Keratinocyte (primary cell): ENCODE results near the gene WDR35.

ENCODE experiments used
- EZH2 ChIP-seq: IDR thresholded peaks from one replicate; pipeline ENCODE4 v1.6.1; 2012; ENCODE audit warnings: inconsistent platforms, mild to moderate bottlenecking, low read length, moderate library complexity
- TF ChIP-seq, protein P1 (sequence below), 3 experiments: IDR thresholded peaks in 1 of 3; conservative IDR thresholded peaks in 1 of 3; optimal IDR thresholded peaks in 1 of 3; 2 replicates in 2 of 3; 3 replicates in 1 of 3; pipeline versions ENCODE3 to v1.5.1; 2011; ENCODE audit warnings: low read length in 3 of 3, mild to moderate bottlenecking in 3 of 3, moderate library complexity in 2 of 3, control low read depth in 1 of 3, inconsistent platforms in 1 of 3; ENCODE audit not compliant: insufficient read depth in 2 of 3; ENCODE audit errors: extremely low read depth in 1 of 3

DNA sequence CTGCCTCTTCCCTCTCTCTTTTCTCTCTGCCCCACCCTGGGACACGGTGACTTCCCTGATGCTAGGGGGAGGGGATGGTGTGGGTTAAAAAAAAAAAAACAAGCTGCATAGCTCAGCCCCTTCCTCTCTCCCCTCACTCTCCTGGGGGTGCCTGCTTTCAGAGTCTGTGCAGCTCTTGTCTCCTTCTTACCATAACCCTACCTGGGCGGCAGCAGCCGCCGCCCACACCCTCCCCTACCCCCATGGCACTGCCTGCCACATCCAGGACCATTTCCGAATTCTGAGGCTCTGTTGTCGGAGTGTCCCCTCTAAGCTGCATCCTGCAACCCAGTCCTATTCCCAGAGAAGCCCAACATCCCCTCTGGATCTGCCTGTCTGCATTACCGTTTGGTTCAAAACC lies 104.1 kb downstream of the WDR35 start:
- TF ChIP-seq EZH2: no peak
- TF ChIP-seq, protein P1, sequence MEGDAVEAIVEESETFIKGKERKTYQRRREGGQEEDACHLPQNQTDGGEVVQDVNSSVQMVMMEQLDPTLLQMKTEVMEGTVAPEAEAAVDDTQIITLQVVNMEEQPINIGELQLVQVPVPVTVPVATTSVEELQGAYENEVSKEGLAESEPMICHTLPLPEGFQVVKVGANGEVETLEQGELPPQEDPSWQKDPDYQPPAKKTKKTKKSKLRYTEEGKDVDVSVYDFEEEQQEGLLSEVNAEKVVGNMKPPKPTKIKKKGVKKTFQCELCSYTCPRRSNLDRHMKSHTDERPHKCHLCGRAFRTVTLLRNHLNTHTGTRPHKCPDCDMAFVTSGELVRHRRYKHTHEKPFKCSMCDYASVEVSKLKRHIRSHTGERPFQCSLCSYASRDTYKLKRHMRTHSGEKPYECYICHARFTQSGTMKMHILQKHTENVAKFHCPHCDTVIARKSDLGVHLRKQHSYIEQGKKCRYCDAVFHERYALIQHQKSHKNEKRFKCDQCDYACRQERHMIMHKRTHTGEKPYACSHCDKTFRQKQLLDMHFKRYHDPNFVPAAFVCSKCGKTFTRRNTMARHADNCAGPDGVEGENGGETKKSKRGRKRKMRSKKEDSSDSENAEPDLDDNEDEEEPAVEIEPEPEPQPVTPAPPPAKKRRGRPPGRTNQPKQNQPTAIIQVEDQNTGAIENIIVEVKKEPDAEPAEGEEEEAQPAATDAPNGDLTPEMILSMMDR (optimal IDR thresholded peaks at IDR 0.05 in 1 of 3, IDR thresholded peaks at IDR 0.05 in 1 of 3, conservative IDR thresholded peaks at IDR 0.05 in 1 of 3; ENCODE audit: extremely low read depth in 1 of 3, insufficient read depth in 2 of 3, low read length in 3 of 3): no peak
